NCI-H2081 treated with DMSO at 0.1 percent for 48 hours (cell line): ENCODE measurements around the gene FKBP9.
"Not testable (repeated sequence)": the region's sequence is repeated elsewhere in the genome, so short reads cannot be mapped to it uniquely, and the experiment has no call there.

Source experiments
- DNase-seq: peaks from one replicate; lab custom pipeline; 2025; lab: John Stamatoyannopoulos, UW

Gene FKBP9

GRCh38 chr7:32952876-32953275 lies 4.4 kb upstream of the FKBP9 start:
- no peak for DNase-seq

DNA sequence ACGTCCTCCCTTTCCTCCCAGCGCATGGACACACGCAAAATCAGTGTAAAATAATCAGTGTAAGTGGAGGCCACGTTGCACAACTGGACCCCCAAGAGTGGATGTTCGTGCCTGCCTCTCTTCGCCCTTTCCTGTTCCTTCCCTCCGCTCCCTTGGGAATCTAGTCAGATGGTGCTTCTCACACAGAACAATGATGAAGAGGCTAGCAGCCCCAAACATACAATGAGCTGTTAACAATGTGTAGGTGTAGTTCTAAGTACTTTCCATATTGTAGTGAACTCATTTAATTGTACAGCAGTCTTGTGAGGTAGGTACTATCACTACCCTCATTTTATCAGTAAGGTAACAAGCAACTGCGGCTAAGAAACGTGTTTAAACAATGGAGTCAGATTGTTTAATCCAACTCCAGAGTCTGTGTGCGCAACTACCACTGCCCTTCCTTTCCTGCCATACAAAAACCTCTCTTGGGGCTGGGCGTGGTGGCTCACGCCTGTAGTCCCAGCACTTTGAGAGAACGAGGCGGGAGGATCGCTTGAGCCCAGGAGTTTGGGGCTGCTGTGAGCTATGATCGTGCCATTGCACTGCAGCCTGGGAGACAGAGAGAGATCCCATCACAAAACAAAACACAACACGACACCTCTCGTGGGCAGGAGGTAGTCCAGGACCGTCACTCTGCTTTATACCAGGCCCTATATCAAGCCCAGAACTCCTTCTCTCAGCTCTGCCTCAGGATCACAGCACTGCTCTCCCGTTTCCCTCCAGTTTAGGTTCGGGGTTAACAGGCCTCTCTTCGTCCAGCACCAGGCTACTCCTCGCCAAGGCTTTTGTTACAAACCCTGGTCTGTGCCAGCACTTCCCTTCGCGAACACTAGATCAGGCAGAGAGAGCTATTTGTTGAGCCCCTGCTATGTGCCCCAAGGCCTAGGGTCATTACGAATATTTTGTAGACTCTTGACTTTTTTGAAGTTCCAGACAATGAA lies 1.1 kb downstream of the FKBP9 start:
- no peak for DNase-seq

- DNase-seq: not testable (repeated sequence)
These were observed 6.7 kb downstream of the FKBP9 start for GRCh38 chr7:32963880-32964301.

DNA sequence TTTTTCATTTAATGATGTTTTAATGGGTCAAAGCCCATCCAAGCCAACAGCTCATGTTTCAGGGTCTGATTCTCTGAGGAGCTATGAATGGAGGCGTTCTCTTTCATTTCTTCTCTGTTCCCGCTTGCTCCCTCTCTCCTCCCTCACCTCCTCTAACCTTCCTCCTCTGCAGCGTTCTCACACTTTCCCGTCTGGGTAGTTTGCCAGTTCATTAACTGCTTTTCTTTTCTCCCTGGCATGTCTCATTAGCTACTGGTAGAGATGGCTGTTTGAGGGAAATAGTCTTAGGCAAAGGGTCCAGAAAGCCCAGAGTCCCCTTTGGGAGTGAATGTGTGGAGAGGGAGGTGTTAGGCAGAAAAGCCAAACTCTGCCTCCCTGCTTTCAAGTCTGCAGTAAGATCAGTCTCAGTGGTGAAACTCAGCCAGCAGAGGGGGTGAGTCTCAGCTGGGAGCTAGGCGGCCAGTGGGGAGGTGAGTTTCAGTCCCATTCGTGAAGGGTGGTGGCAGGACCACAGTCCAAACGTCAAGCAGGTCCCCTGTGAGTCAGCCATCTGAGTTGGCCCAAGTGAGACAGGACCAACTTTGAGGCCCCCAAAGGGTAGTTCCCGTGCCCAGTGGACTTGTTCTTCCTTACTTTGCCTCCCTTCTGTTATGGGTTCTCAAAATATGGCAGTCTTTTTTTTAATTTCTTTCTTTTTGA lies 7.4 kb downstream of the FKBP9 start:
- not testable (repeated sequence) for DNase-seq

DNA sequence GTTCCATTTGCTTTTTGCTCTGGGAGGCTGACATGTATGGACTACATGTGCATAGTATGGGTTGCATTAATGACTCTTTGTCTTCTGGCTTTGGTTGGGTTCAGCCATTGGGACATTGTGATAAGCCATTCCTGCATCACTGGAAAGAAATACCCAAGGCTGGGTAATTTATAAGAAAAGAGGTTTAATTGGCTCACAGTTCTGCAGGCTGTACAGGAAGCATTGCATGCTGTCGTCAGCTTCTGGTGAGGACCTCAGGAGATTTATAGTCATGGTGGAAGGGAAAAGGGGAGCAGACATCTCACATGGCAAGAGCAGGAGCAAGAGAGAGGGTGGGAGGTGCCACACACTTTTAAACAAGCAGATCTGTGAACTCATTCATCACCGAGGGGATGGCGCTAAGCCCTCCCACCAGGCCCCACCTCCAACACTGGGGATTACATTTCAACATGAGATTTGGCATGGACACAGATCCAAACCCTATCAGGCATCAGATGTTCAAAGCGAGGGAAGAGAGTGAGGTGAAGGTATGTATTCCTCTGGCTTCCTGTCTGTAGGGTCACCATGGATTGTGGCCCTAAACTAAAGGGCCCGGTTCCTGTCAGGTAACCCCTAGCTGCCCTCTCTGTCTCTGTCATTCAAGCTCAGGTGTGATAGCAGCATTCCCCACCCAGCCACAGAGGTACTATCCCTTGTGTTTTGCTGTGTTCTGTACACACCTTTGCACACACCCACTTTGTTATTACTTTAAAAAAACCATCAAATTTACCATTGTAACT lies 9.4 kb downstream of the FKBP9 start:
- not testable (repeated sequence) for DNase-seq

DNA sequence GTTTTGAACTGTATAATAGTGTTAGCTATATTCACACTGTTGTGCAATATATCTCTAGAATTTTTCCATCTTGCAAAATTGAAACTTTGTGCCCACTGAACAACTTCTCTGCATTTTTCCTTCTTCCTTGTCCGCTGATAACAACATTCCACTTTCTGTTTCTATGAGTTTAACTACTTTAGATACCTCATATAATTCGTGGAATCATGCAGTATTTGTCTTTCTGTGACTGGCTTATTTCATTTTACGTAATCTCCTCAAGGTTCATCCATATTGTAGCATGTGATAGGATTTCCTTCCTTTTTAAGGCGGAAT lies 10.0 kb downstream of the FKBP9 start:
- not testable (repeated sequence) for DNase-seq

DNA sequence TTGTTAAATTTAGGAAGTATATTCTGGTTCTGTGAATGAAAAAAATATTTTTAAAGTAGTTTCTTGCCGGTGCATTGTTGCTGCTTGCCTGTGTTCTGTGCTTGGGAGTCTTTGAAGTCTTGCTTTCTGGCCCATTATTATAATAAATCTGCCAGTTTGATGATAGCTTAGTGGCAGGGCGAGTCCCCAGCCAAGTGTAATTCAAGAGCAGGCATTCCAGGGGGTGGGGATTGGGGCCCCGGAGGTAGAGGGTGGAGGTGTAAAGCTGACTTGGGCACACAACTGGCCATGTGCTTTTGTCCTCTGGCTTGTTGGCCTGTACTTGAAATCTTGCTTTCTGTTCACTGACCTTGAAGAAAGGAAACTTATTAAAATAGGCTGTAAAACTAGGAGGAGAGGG lies 14.7 kb downstream of the FKBP9 start:
- not testable (repeated sequence) for DNase-seq

DNA sequence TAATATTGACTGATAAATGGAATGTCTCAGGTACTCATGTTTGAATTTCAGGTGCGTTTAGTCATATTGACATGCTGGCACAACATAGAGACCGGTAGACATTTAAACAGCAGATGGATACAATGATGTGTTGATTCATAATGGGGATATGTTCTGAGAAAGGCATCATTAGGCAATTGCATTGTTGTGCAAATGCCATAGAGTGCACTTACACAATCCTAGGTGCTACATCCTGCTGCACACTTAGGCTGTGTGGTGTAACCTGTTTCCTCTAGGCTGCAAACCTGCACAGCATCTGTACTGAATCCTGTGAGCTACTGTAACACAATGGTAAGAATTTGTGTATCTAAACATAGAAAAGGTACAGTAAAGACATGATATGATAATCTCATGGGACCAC lies 19.9 kb downstream of the FKBP9 start:
- not testable (repeated sequence) for DNase-seq

- DNase-seq: not testable (repeated sequence)
These were observed 22.0 kb downstream of the FKBP9 start for GRCh38 chr7:32979246-32979645.

DNA sequence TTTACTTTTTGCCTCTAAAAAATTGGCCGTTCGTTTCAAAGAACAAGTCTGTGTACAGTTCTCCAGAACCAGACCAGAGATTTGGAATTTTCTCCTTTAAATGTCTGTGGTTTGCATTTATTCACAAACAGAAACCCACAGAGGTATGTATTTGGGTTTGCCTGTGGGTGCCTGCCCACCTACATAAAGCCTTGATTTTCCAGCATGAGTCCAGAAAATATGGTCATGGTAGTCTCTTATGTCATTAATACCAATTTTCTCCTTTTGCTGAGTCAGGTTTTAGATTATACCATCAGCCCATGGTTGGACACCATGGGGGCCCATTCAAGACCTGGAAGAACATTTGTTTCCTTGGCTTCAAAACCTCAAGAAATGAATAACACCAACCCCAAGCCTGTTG lies 22.7 kb downstream of the FKBP9 start:
- DNase-seq: not testable (repeated sequence)

GRCh38 chr7:32988148-32988547 lies 30.9 kb downstream of the FKBP9 start:
- DNase-seq: not testable (repeated sequence)

- not testable (repeated sequence) for DNase-seq
These were observed 33.9 kb downstream of the FKBP9 start for GRCh38 chr7:32991068-32991585.

DNA sequence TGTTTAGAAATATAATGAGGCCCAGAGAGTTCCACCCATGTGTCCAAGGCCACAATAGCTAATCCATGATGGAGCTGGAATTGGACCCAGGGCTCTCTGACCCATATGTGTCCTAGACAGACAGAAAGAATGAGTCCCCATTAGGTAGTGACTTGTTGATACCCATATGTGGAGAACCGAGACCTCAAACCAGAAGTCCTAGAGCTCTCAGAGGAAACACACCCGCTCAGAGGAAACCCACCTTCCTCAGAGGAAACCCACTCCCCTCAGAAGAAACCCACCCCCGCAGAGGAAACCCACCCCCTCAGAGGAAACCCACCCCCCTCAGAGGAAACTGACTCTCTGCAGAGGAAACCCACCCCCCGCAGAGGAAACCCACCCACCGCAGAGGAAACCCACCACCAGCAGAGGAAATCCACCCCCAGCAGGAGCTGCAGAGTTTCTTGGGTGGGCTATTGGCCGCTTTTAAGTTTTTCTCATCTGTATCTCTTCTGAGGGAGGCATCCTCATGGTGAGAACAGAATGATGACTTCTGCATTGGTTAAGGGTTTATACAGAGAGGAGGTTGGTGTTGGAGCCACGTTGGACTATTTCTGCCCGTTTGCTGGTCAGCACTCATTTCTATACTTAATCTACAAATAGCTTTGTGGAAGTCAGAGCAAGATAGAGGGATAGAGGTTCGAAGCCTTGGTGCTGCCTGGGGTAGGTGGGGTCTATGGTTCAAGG lies 34.9 kb downstream of the FKBP9 start:
- DNase-seq: not testable (repeated sequence)

- DNase-seq: not testable (repeated sequence)
These were observed 35.5 kb downstream of the FKBP9 start for GRCh38 chr7:32992750-32993149.

- DNase-seq: not testable (repeated sequence)
These were observed 40.7 kb downstream of the FKBP9 start for GRCh38 chr7:32997956-32998355.

GRCh38 chr7:32998361-32999171 lies 41.3 kb downstream of the FKBP9 start:
- peak; percentile 13 for DNase-seq

- DNase-seq: not testable (repeated sequence)
These were observed 42.1 kb downstream of the FKBP9 start for GRCh38 chr7:32999380-32999779.

DNA sequence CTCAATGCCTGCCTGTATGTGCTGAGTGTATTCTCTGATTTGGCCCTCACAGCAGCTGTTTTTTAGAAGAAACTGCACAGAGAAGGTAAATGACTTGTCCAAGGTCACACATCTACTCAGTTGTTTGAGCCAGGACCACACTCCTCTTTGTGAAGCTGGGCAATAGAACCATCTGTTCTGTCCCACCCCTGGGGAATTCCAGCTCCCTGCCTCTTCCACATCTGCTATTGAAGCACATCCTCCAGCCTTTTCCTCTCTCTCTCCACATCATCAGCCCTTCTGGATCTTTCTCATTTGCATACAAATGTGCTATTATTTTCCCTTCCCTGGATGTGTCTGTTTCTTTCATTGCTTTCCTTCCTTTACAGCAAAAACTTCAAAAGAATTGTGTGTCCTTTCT lies 45.9 kb downstream of the FKBP9 start:
- DNase-seq: not testable (repeated sequence)

GRCh38 chr7:33004104-33004616 lies 46.9 kb downstream of the FKBP9 start:
- DNase-seq: not testable (repeated sequence)

GRCh38 chr7:33005193-33005592 lies 48.0 kb downstream of the FKBP9 start:
- not testable (repeated sequence) for DNase-seq
